HepG2 (cell line): Measurements from ENCODE around the gene P3H4. TPM values are rescaled to one million over a fixed set of nuclear protein-coding genes. Genes with fewer than 3 reads are reported as not detected.

ENCODE experiments used
- HMGA1 ChIP-seq: sonication (generic); formaldehyde crosslinking; conservative IDR thresholded peaks from 2 replicates; pipeline ENCODE4 v1.4.0; 2020; ENCODE audit warnings: missing genetic modification reagents
- ONECUT2 ChIP-seq: sonication (generic); formaldehyde crosslinking; IDR thresholded peaks from 2 replicates; pipeline ENCODE4 v1.4.0; 2020; ENCODE audit warnings: missing genetic modification reagents
- PITX1 ChIP-seq: sonication (generic); formaldehyde crosslinking; IDR thresholded peaks from 2 replicates; pipeline ENCODE4 v1.5.1; 2020; ENCODE audit warnings: mild to moderate bottlenecking, missing genetic modification reagents
- RBM22 ChIP-seq: fragments of 200-400 bp; formaldehyde crosslinking; optimal IDR thresholded peaks from 2 replicates; pipeline ENCODE3; 2017; ENCODE audit warnings: mild to moderate bottlenecking, low read length, moderate library complexity
- RORA ChIP-seq: sonication (generic); formaldehyde crosslinking; IDR thresholded peaks from 2 replicates; pipeline ENCODE4 v1.5.0; 2020; ENCODE audit warnings: mild to moderate bottlenecking, missing genetic modification reagents, moderate library complexity
- SNAI1 ChIP-seq: sonication (generic); formaldehyde crosslinking; IDR thresholded peaks from 2 replicates; pipeline ENCODE4 v1.5.0; 2020; ENCODE audit warnings: mild to moderate bottlenecking, missing genetic modification reagents, borderline replicate concordance
- XBP1 ChIP-seq: sonication (generic); formaldehyde crosslinking; IDR thresholded peaks from 2 replicates; pipeline ENCODE4 v1.5.0; 2020; ENCODE audit warnings: missing genetic modification reagents
- ZBTB3 ChIP-seq: sonication (generic); formaldehyde crosslinking; IDR thresholded peaks from 2 replicates; pipeline ENCODE4 v1.4.0; 2020; ENCODE audit warnings: low read depth, mild to moderate bottlenecking, moderate library complexity, missing genetic modification reagents, borderline replicate concordance
- ZNF12 ChIP-seq: sonication (generic); formaldehyde crosslinking; IDR thresholded peaks from 2 replicates; pipeline ENCODE4 v1.5.0; 2020; ENCODE audit warnings: missing genetic modification reagents
- ZNF234 ChIP-seq: sonication (generic); formaldehyde crosslinking; conservative IDR thresholded peaks from 2 replicates; pipeline ENCODE4 v1.5.1; 2020; ENCODE audit warnings: mild to moderate bottlenecking, missing genetic modification reagents
- ZNF484 ChIP-seq: sonication (generic); formaldehyde crosslinking; IDR thresholded peaks from 2 replicates; pipeline ENCODE4 v1.5.1; 2020; ENCODE audit warnings: mild to moderate bottlenecking, low read depth, missing genetic modification reagents, borderline replicate concordance
- polyA plus RNA-seq, 8 experiments: library from polyadenylated mRNA; depleted of rRNA in 3 of 8; stranded (reverse) in 7 of 8; unstranded in 1 of 8; fragments of >200 nt; fragmentation: Illumina TruSeq in 4 of 8; extraction: Trizol in 4 of 8; gene quantifications; 2 replicates each; pipeline versions ENCODE4 v1.2.1 to v1.2.3, GENCODE V29; 2011 to 2016; ENCODE audit warnings: low read depth in 4 of 8, missing spikeins in 1 of 8, mixed read lengths in 1 of 8; ENCODE audit not compliant: insufficient read depth in 1 of 8
- total RNA-seq, 5 experiments: library from RNA; depleted of rRNA; stranded (reverse); fragments of >200 nt; fragmentation: Illumina TruSeq; extraction: Trizol; gene quantifications; 2 replicates each; pipeline ENCODE4 v1.2.3, GENCODE V29; 2016; ENCODE audit warnings: low read depth in 1 of 5
- TF ChIP-seq, protein P1 (sequence below): sonication (generic); formaldehyde crosslinking; IDR thresholded peaks from 2 replicates; pipeline ENCODE4 v1.9.0; 2021; ENCODE audit warnings: mild to moderate bottlenecking, missing genetic modification reagents
- TF ChIP-seq, protein P2 (sequence below): IDR thresholded peaks from 2 replicates; pipeline ENCODE4 v1.6.1; 2016; ENCODE audit warnings: missing compliant biosample characterization, missing genetic modification reagents, borderline replicate concordance
- TF ChIP-seq, protein P3 (sequence below): sonication (generic); formaldehyde crosslinking; conservative IDR thresholded peaks from 2 replicates; pipeline ENCODE4 v1.4.0; 2020; ENCODE audit warnings: missing genetic modification reagents
- TF ChIP-seq, protein P4 (sequence below): sonication (generic); formaldehyde crosslinking; IDR thresholded peaks from 2 replicates; pipeline ENCODE4 v1.9.0; 2021; ENCODE audit warnings: missing genetic modification reagents, borderline replicate concordance
- TF ChIP-seq, protein P5 (sequence below): sonication (generic); formaldehyde crosslinking; conservative IDR thresholded peaks from 2 replicates; pipeline ENCODE4 v1.4.0; 2020; ENCODE audit warnings: missing genetic modification reagents

The P3H4 gene
- total and polyA plus RNA-seq, 2 of the 13 experiments (the other 11 are each of a cell fraction or from before 2014, with no cell fraction given), result 37.1 to 50.6 TPM

DNA sequence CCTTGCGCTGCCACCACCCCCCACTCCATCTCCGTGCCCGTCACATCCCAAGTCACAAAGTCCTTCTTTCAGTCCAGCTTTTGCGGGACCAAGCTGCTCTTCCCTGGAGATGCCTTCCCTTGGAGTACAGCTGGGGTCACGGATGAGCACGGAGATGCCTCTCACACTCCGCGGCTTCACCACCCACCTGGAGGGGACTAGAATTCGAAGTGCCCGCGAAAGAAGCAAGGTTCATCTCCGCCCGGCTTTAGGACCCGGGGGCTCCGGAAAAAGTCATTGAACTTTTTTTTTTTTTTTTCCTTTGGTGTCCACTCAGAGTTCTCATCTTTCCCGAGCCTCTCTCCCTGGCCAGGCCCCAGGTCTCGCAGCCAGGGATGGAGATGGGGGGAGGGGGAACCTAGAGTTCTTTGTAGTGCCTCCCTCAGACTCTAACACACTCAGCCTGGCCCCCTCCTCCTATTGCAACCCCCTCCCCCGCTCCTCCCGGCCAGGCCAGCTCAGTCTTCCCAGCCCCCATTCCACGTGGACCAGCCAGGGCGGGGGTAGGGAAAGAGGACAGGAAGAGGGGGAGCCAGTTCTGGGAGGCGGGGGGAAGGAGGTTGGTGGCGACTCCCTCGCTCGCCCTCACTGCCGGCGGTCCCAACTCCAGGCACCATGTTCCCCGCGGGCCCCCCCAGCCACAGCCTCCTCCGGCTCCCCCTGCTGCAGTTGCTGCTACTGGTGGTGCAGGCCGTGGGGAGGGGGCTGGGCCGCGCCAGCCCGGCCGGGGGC lies 817 bp upstream of the P3H4 start, which contains the start of gene FKBP10 (continued):
- TF ChIP-seq PITX1 (peak; percentile 11; the same call in 1 of the 2 replicates), RBM22 (peak; percentile 55), HMGA1 (CRISPR knock-in tag) (no peak), ZNF12 (no peak), ZBTB3 (no peak), ZNF234 (CRISPR knock-in tag) (no peak; the same call in none of the 2 replicates), RORA (CRISPR knock-in tag) (no peak), ZNF484 (CRISPR knock-in tag) (no peak), SNAI1 (CRISPR knock-in tag) (peak; percentile 93; the same call in 1 of the 2 replicates), XBP1 (no peak), ONECUT2 (CRISPR knock-in tag) (no peak)
- TF ChIP-seq, protein P1, sequence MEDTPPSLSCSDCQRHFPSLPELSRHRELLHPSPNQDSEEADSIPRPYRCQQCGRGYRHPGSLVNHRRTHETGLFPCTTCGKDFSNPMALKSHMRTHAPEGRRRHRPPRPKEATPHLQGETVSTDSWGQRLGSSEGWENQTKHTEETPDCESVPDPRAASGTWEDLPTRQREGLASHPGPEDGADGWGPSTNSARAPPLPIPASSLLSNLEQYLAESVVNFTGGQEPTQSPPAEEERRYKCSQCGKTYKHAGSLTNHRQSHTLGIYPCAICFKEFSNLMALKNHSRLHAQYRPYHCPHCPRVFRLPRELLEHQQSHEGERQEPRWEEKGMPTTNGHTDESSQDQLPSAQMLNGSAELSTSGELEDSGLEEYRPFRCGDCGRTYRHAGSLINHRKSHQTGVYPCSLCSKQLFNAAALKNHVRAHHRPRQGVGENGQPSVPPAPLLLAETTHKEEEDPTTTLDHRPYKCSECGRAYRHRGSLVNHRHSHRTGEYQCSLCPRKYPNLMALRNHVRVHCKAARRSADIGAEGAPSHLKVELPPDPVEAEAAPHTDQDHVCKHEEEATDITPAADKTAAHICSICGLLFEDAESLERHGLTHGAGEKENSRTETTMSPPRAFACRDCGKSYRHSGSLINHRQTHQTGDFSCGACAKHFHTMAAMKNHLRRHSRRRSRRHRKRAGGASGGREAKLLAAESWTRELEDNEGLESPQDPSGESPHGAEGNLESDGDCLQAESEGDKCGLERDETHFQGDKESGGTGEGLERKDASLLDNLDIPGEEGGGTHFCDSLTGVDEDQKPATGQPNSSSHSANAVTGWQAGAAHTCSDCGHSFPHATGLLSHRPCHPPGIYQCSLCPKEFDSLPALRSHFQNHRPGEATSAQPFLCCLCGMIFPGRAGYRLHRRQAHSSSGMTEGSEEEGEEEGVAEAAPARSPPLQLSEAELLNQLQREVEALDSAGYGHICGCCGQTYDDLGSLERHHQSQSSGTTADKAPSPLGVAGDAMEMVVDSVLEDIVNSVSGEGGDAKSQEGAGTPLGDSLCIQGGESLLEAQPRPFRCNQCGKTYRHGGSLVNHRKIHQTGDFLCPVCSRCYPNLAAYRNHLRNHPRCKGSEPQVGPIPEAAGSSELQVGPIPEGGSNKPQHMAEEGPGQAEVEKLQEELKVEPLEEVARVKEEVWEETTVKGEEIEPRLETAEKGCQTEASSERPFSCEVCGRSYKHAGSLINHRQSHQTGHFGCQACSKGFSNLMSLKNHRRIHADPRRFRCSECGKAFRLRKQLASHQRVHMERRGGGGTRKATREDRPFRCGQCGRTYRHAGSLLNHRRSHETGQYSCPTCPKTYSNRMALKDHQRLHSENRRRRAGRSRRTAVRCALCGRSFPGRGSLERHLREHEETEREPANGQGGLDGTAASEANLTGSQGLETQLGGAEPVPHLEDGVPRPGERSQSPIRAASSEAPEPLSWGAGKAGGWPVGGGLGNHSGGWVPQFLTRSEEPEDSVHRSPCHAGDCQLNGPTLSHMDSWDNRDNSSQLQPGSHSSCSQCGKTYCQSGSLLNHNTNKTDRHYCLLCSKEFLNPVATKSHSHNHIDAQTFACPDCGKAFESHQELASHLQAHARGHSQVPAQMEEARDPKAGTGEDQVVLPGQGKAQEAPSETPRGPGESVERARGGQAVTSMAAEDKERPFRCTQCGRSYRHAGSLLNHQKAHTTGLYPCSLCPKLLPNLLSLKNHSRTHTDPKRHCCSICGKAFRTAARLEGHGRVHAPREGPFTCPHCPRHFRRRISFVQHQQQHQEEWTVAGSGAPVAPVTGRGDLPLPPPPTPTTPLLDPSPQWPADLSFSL (CRISPR knock-in tag), result no peak
- TF ChIP-seq, protein P2, sequence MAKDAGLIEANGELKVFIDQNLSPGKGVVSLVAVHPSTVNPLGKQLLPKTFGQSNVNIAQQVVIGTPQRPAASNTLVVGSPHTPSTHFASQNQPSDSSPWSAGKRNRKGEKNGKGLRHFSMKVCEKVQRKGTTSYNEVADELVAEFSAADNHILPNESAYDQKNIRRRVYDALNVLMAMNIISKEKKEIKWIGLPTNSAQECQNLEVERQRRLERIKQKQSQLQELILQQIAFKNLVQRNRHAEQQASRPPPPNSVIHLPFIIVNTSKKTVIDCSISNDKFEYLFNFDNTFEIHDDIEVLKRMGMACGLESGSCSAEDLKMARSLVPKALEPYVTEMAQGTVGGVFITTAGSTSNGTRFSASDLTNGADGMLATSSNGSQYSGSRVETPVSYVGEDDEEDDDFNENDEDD (CRISPR knock-in tag), result peak; percentile 50; the same call in 1 of the 2 replicates
- TF ChIP-seq, protein P3, sequence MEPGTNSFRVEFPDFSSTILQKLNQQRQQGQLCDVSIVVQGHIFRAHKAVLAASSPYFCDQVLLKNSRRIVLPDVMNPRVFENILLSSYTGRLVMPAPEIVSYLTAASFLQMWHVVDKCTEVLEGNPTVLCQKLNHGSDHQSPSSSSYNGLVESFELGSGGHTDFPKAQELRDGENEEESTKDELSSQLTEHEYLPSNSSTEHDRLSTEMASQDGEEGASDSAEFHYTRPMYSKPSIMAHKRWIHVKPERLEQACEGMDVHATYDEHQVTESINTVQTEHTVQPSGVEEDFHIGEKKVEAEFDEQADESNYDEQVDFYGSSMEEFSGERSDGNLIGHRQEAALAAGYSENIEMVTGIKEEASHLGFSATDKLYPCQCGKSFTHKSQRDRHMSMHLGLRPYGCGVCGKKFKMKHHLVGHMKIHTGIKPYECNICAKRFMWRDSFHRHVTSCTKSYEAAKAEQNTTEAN (CRISPR knock-in tag), result no peak
- TF ChIP-seq, protein P4, sequence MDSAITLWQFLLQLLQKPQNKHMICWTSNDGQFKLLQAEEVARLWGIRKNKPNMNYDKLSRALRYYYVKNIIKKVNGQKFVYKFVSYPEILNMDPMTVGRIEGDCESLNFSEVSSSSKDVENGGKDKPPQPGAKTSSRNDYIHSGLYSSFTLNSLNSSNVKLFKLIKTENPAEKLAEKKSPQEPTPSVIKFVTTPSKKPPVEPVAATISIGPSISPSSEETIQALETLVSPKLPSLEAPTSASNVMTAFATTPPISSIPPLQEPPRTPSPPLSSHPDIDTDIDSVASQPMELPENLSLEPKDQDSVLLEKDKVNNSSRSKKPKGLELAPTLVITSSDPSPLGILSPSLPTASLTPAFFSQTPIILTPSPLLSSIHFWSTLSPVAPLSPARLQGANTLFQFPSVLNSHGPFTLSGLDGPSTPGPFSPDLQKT, result no peak
- TF ChIP-seq, protein P5, sequence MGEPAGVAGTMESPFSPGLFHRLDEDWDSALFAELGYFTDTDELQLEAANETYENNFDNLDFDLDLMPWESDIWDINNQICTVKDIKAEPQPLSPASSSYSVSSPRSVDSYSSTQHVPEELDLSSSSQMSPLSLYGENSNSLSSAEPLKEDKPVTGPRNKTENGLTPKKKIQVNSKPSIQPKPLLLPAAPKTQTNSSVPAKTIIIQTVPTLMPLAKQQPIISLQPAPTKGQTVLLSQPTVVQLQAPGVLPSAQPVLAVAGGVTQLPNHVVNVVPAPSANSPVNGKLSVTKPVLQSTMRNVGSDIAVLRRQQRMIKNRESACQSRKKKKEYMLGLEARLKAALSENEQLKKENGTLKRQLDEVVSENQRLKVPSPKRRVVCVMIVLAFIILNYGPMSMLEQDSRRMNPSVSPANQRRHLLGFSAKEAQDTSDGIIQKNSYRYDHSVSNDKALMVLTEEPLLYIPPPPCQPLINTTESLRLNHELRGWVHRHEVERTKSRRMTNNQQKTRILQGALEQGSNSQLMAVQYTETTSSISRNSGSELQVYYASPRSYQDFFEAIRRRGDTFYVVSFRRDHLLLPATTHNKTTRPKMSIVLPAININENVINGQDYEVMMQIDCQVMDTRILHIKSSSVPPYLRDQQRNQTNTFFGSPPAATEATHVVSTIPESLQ (CRISPR knock-in tag), result no peak
